Measurements from ENCODE around the gene RAPSN. TPM values are rescaled to one million over a fixed set of nuclear protein-coding genes. Genes with fewer than 3 reads are reported as not detected.

The RAPSN gene
- total and polyA plus RNA-seq, 5 experiments from 2014 or later: 1.3 to 1.5 TPM; not detected in 3

DNA sequence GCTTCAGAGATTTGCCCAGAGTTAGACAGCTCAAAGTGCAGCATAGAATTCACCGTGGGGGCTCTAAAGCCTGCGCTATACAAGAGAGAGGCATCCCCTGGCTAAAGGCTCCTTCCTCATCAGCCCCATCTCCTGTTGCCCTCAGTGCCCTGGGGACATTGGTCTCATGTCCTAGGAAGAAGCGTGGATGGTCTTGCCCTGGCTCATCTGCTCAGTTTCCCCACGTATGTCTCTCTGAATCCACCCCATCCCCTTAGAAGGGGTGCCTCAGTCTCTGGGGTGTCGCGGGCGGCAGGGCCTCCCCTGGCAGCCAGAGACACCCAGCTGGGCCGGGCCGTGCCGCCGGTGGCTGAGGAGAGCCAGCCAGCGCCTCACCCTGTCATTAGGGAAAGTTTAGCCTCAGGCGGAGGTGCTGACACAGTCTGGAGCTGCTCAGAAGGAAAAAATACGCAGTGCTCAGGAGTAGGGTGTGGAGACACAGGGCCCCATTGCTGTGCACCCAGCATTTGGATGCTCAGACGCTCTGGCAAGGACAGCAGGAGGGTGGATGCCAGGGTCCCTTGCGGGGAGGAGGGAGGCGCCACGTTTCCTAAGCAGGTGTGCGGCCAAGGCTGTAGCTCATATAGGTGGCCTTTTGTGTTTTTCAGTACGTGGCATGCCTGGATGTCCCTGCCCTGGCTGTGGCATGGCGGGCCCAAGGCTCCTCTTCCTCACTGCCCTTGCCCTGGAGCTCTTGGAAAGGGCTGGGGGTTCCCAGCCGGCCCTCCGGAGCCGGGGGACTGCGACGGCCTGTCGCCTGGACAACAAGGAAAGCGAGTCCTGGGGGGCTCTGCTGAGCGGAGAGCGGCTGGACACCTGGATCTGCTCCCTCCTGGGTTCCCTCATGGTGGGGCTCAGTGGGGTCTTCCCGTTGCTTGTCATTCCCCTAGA, 39.2 kb downstream of the RAPSN start:
- DNase-seq: no peak
- ATAC-seq: no peak
- peak overlapping the region; percentile 89 to 96 (median 92) for H3K4me3 Mint-ChIP-seq
- no peaks in the 10 kb centered on the region for H3K27me3 Mint-ChIP-seq
- POLR2A ChIA-PET: interaction anchor here (0.9 to 5.9 kb wide), 14 partner anchors 8 to 195 kb away, joined by 3 to 57 read pairs (median 7); partner anchors contain the start of genes DDB2 and PSMC3
- H3K4me1 Mint-ChIP-seq: peaks cover 9 to 28% (median 25%) of the 10 kb centered on the region in 4 donors
- H3K9me3 Mint-ChIP-seq: no peaks in the 10 kb centered on the region
- H3K27ac Mint-ChIP-seq: peak overlapping the region; percentile 85 to 97 (median 96)
- peaks cover 0 to 17% (median 5%) of the 10 kb centered on the region in 3 donors for H3K36me3 Mint-ChIP-seq

DNA sequence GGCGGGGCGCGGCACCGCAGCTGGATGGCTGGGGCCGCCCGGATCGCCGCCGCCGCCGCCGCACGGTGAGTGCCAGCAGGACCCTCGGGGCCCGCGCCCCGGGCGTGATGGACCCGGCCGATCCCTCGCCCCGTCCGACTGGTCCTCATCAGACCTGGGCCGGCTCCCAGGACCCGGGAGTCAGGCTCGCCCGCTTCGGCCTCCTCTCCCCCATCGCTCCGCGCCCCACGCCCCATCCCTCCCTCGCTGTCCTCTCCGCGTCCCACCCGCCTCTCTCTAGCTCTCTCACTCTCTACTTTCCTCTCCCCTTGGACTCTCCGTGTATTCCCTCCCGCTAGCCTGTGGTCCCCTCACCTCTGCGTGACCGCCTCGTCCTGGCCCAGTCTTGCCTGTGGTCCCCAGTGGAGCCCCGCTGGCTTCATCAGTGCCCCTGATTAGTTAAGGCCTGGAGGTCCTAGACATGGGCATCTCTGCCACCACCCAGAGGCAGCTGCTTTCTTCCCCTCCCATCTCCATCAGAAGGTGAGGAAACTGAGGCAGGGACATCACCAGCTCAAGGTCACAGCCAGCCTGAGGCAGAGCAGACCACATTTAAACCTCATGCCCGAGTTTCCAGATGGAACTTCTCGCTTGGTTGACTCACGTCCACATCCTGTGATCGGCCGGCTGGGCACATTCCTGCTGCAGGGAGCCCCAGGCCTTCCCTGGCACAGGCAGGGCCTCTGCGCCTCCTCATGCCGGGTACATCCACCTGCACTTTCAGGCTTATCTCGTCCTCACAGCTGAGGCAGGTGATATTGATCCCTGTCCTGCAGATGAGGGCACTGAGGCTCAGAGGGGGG, 40.1 kb downstream of the RAPSN start:
- no peaks in the 10 kb centered on the region for H3K27me3 Mint-ChIP-seq
- peaks cover 0 to 11% (median 1%) of the 10 kb centered on the region in 3 donors for H3K36me3 Mint-ChIP-seq
- H3K9me3 Mint-ChIP-seq: no peaks in the 10 kb centered on the region
- peaks cover 6 to 28% (median 25%) of the 10 kb centered on the region in 4 donors for H3K4me1 Mint-ChIP-seq
- peak overlapping the region; percentile 85 to 97 (median 96) for H3K27ac Mint-ChIP-seq
- H3K4me3 Mint-ChIP-seq: peak overlapping the region; percentile 89 to 96 (median 92)
- DNase-seq: peak in 2 of 10 donors; percentile 26 to 32
- peak; percentile 4 to 16 for ATAC-seq
- POLR2A ChIA-PET: interaction anchor here (0.6 to 5.9 kb wide), 15 partner anchors 9 to 231 kb away, joined by 3 to 57 read pairs (median 5); partner anchors contain the start of genes ACP2, DDB2 and PSMC3

GRCh38 chr11:47407746-47408590, 41.0 kb downstream of the RAPSN start, which contains the start of gene SLC39A13:
TSS of gene SLC39A13 (plus strand) at chr11:47408590. CDS start at chr11:47410095, 1,505 bp downstream.
- H3K4me3 Mint-ChIP-seq: peak within 1 kb of the TSS; percentile 89 to 96 (median 92)
- POLR2A ChIA-PET: interaction anchor here (0.6 to 5.9 kb wide), 15 partner anchors 8 to 230 kb away, joined by 3 to 57 read pairs (median 5); partner anchors contain the start of genes ACP2, PSMC3 and SPI1
- peaks cover 0 to 4% (median 0%) of the 10 kb centered on the region in 3 donors for H3K36me3 Mint-ChIP-seq
- ATAC-seq (peak; percentile 86 to 91), DNase-seq (peak; percentile 79 to 93 (median 90))
- H3K27ac Mint-ChIP-seq: peak within 1 kb of the TSS; percentile 92 to 97 (median 96)
- peaks cover 5 to 30% (median 26%) of the 10 kb centered on the region in 4 donors for H3K4me1 Mint-ChIP-seq
- no peaks in the 10 kb centered on the region for H3K27me3 Mint-ChIP-seq
- no peaks in the 10 kb centered on the region for H3K9me3 Mint-ChIP-seq

DNA sequence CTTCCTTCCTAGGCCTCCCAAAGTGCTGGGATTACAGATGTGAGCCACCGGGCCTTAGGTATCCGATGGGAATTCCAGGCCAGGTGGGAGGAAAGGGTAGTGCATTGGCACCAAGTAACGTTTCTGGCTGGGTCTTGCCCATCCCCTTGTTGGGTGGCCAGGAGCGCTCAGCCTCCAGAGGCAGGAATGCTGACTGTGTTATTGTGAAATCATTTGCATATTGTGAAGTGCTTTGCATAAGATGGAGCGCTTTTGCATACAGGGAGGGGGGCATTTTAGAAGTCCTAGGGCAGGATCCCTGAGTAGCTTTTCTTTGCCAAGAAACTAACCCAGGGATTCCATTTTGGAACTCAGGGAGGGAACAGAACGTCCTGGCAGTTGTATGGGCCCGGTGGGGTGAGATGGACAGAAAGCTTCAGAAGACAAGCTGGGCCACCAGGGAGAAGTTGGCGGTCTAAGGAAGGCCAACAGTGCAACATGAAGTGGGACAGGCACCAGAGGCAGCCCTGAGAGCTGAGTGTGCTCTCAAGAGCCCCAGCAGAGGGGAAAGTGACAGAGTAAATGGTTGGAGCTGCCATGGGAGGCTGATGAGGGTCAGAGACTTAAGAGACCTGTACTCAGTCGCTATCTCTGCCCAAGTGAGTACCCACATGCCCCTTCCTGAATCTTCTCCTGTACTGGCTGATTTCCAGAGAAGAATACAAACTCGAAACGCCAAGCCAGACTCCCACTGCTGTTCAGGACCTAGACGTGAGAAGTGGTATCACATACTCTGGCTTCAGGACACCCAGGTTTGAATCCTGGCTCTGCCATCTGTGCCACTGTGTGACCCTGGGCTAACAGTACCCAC, 41.8 kb downstream of the RAPSN start:
- POLR2A ChIA-PET: interaction anchor here (0.9 to 5.9 kb wide), 9 partner anchors 8 to 114 kb away, joined by 3 to 57 read pairs (median 12); partner anchors contain the start of genes PSMC3 and SPI1
- H3K27ac Mint-ChIP-seq: peak overlapping the region; percentile 86 to 96 (median 94)
- H3K9me3 Mint-ChIP-seq: no peaks in the 10 kb centered on the region
- no peak for ATAC-seq
- no peak for DNase-seq
- peaks cover 5 to 31% (median 26%) of the 10 kb centered on the region in 4 donors for H3K4me1 Mint-ChIP-seq
- peak overlapping the region; percentile 76 to 94 (median 87) for H3K4me3 Mint-ChIP-seq
- no peaks in the 10 kb centered on the region for H3K27me3 Mint-ChIP-seq
- H3K36me3 Mint-ChIP-seq: no peaks in the 10 kb centered on the region

- no peak for ATAC-seq
- DNase-seq: no peak
- no peaks in the 10 kb centered on the region for H3K27me3 Mint-ChIP-seq
- H3K27ac Mint-ChIP-seq: peak overlapping the region in 5 of 10 donors; percentile 20 to 90 (median 58)
- H3K4me3 Mint-ChIP-seq: no peak overlapping the region
- POLR2A ChIA-PET: interaction anchor here (0.6 to 10.4 kb wide), 3 partner anchors 14 to 240 kb away, joined by 3 to 147 read pairs (median 39); no protein-coding TSS in a partner anchor
- H3K9me3 Mint-ChIP-seq: no peaks in the 10 kb centered on the region
- H3K36me3 Mint-ChIP-seq: no peaks in the 10 kb centered on the region
- H3K4me1 Mint-ChIP-seq: peaks cover 11 to 44% (median 30%) of the 10 kb centered on the region in 4 donors
Observed at GRCh38 chr11:47403571-47403970, 45.4 kb downstream of the RAPSN start.

DNA sequence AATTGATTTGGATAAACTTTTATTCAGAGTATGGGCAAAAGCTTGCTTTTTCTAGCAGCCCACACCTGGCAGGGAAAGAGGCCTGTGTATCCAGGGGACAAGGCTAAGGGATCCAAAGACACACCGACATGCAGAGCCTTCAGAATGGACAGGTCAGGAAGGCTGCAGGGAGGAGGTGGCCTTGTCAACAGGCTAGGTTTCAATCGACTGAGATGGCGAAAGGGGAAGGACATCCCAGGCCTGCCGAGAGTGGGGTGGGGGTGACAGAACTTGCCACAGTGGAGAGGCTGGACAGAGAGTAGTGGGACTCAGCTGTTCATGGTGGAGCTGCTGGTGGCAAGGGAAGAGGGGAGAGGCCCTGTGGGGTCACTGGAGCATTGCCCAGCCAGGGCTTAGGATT, 45.8 kb downstream of the RAPSN start:
- Mint-ChIP-seq H3K4me1 (peaks cover 11 to 48% (median 34%) of the 10 kb centered on the region in 4 donors), H3K9me3 (no peaks in the 10 kb centered on the region), H3K27ac (peak overlapping the region in 8 of 10 donors; percentile 2 to 90 (median 57)), H3K36me3 (no peaks in the 10 kb centered on the region), H3K4me3 (no peak overlapping the region), H3K27me3 (no peaks in the 10 kb centered on the region)
- ATAC-seq (no peak), DNase-seq (no peak)
- POLR2A ChIA-PET: interaction anchor here (0.6 to 10.4 kb wide), 3 partner anchors 13 to 240 kb away, joined by 3 to 147 read pairs (median 39); no protein-coding TSS in a partner anchor

DNA sequence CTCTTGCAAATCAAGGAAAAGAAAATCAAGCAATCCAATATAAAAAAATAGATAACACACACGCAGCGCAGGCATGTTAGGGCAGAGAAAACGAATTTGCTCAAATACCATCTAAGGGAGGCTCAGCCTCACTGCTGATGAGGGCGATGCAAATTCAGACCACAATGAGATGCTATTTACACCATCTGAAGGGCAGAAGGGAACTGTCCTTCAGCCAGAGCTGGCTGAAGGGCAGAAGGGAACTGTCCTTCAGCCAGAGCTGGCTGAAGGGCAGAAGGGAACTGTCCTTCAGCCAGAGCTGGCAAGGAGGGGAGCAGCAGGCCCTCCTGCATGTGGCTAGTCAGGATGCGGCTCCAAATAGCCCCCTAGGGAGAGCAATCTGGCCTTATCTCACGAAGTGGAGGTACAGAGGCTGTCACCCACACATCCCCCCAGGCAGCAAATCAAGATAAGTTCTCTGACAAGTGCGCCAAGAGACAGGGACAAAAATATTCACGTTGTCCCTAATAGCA, 48.1 kb downstream of the RAPSN start:
- no peak for DNase-seq
- Mint-ChIP-seq H3K36me3 (no peaks in the 10 kb centered on the region), H3K27me3 (no peaks in the 10 kb centered on the region), H3K4me3 (peak overlapping the region; percentile 78 to 90 (median 87)), H3K9me3 (no peaks in the 10 kb centered on the region), H3K4me1 (peaks cover 13 to 48% (median 32%) of the 10 kb centered on the region in 4 donors), H3K27ac (peak overlapping the region; percentile 72 to 97 (median 93))
- POLR2A ChIA-PET: interaction anchor here (0.5 to 10.4 kb wide), 11 partner anchors 7 to 246 kb away, joined by 3 to 147 read pairs (median 3); partner anchors contain the start of genes ACP2, ARFGAP2, SLC39A13 and SPI1
- ATAC-seq: peak; percentile 24 to 29

DNA sequence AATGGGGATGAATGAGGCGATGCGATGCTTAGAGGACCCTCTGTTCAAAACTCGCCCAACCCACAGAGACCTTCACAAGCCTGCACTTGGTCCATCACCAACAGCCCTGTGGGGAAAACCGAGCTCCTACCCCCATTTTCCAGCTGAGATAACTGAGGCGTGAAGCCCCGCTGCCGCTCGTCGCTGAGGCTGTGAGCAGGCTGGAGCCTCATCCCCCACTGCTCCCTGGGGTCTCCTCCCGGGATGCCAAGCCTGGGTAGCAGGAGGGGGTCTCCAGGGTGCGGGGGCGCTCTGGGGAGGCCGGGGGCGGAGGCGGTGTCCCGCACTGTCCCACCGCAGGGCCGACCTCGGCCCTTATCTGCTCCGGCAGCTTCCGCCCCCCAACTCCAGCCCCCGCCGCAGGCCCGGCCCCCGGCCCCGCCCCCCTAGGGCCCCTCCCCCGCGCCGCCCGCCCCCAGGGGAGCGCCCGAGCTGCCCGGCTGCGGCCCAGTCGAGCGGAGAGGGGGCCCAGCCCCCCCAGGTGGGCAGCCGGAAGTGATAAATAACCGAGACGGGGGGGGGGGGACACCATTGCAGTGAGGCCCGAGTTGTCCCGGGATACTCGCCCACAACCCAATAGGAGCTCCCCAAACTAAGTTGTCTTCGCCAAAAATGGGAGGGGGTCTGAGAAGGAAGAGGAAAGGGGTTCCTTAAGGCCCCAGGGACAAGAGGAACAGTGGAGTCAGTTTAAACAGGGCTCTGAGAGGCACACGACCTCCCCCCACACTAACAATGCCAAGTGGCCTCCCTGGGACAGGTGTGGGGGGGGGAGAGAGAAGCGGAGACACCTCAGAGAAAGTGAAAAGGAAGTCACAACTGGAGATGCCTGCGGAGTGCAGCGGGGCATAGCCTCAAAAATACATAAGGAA, 48.8 kb downstream of the RAPSN start:
- Mint-ChIP-seq H3K27ac (peak overlapping the region; percentile 87 to 97 (median 93)), H3K36me3 (no peaks in the 10 kb centered on the region), H3K9me3 (no peaks in the 10 kb centered on the region), H3K4me1 (peaks cover 17 to 55% (median 39%) of the 10 kb centered on the region in 4 donors), H3K27me3 (no peaks in the 10 kb centered on the region), H3K4me3 (peak overlapping the region; percentile 80 to 90 (median 87))
- ATAC-seq: peak; percentile 80 to 85
- POLR2A ChIA-PET: interaction anchor here (0.5 to 10.4 kb wide), 18 partner anchors 8 to 365 kb away, joined by 3 to 147 read pairs (median 3); partner anchors contain the start of genes ACP2, ARFGAP2, DDB2 and SLC39A13
- peak in 7 of 10 donors; percentile 23 to 63 (median 44) for DNase-seq

- POLR2A ChIA-PET: interaction anchor here (0.9 to 10.4 kb wide), 8 partner anchors 9 to 164 kb away, joined by 3 to 147 read pairs (median 8); partner anchors contain the start of genes PSMC3, SLC39A13 and SPI1
- H3K27me3 Mint-ChIP-seq: no peaks in the 10 kb centered on the region
- peak overlapping the region in 8 of 10 donors; percentile 11 to 85 (median 46) for H3K4me3 Mint-ChIP-seq
- no peaks in the 10 kb centered on the region for H3K9me3 Mint-ChIP-seq
- no peak for DNase-seq
- peaks cover 19 to 70% (median 51%) of the 10 kb centered on the region in 4 donors for H3K4me1 Mint-ChIP-seq
- no peak for ATAC-seq
- no peaks in the 10 kb centered on the region for H3K36me3 Mint-ChIP-seq
- peak overlapping the region in 9 of 10 donors; percentile 72 to 91 (median 84) for H3K27ac Mint-ChIP-seq
Observed at GRCh38 chr11:47398551-47398950, 50.4 kb downstream of the RAPSN start.
